B cell (primary cell): ENCODE results near the gene AREG. TPM values are rescaled to one million over a fixed set of nuclear protein-coding genes. Genes with fewer than 3 reads are reported as not detected.

Experiments used
- ATAC-seq: fragments of 200-7000 bp; cut with Tn5 transposase; one replicate; pipeline ENCODE4 v1.10.0; 2021; ENCODE audit warnings: low read depth, mild to moderate bottlenecking, moderate number of reproducible peaks, moderate library complexity
- CTCF ChIA-PET: fragments of 350-600 bp; sonication (Branson Sonifier 250); formaldehyde crosslinking; loops from one replicate; lab custom pipeline; 2021; ENCODE audit warnings: antibody characterized with exemption, inconsistent platforms; lab: Charles Lee
- POLR2A ChIA-PET: fragments of 350-600 bp; sonication (Branson Sonifier 250); formaldehyde crosslinking; loops from one replicate; lab custom pipeline; 2021; ENCODE audit warnings: antibody characterized with exemption; lab: Charles Lee
- DNase-seq: peaks from one replicate; pipeline ENCODE4 v3.0.0; 2013
- H2AFZ ChIP-seq: 2 replicates; pipeline ENCODE4 v1.6.1; 2012; ENCODE audit warnings: mild to moderate bottlenecking, low read depth, low read length; ENCODE audit not compliant: insufficient read depth, poor library complexity, severe bottlenecking
- H3K27ac ChIP-seq, 2 donors: 1 replicate in 1 of 2; 2 replicates in 1 of 2; pipeline ENCODE4 v1.5.1; 2012 to 2013; ENCODE audit warnings: low read length in 2 of 2, mild to moderate bottlenecking in 2 of 2, moderate library complexity in 1 of 2
- H3K27me3 ChIP-seq, 4 experiments: fragments of 200-600 bp in 1 of 4; sonication (generic) in 1 of 4; replicated peaks in 1 of 4; 1 replicate in 2 of 4; 2 replicates in 2 of 4; pipeline versions ENCODE4 v1.6.1 to v1.7.0; 2013 to 2016; ENCODE audit warnings: low read length in 3 of 4, mild to moderate bottlenecking in 2 of 4, mixed read lengths in 1 of 4, moderate library complexity in 1 of 4; ENCODE audit not compliant: insufficient read depth in 4 of 4, control insufficient read depth in 3 of 4; ENCODE audit errors: control extremely low read depth in 1 of 4
- H3K36me3 ChIP-seq, 2 experiments: replicated peaks in 1 of 2; 1 replicate in 1 of 2; 2 replicates in 1 of 2; pipeline versions ENCODE4 v1.6.1 to v1.7.1; 2013; ENCODE audit warnings: low read length in 1 of 2; ENCODE audit not compliant: insufficient read depth in 2 of 2, control insufficient read depth in 1 of 2; ENCODE audit errors: control extremely low read depth in 1 of 2, extremely low read depth in 1 of 2
- H3K4me1 ChIP-seq, 2 donors: fragments of 200-600 bp in 1 of 2; sonication (generic) in 1 of 2; 1 replicate in 1 of 2; 2 replicates in 1 of 2; pipeline versions ENCODE4 v1.5.1 to v1.6.1; 2013 to 2017; ENCODE audit warnings: low read length in 2 of 2; ENCODE audit not compliant: control insufficient read depth in 2 of 2, insufficient read depth in 2 of 2
- H3K4me2 ChIP-seq: replicated peaks from 2 replicates; pipeline ENCODE3; 2012; ENCODE audit warnings: mild to moderate bottlenecking, low read depth, low read length; ENCODE audit not compliant: poor library complexity, severe bottlenecking
- H3K4me3 ChIP-seq, 5 experiments: fragments of 200-600 bp in 1 of 5; sonication (generic) in 1 of 5; 1 replicate in 3 of 5; 2 replicates in 2 of 5; pipeline versions ENCODE4 v1.5.1 to v1.7.0; 2011 to 2016; ENCODE audit warnings: low read length in 4 of 5, mild to moderate bottlenecking in 4 of 5, low read depth in 2 of 5, control low read depth in 1 of 5, moderate library complexity in 1 of 5; ENCODE audit not compliant: insufficient read depth in 1 of 5; ENCODE audit errors: control extremely low read depth in 1 of 5, extremely low read depth in 1 of 5
- H3K79me2 ChIP-seq: fragments of 200-600 bp; sonication (generic); one replicate; pipeline ENCODE4 v1.6.0; 2016; ENCODE audit warnings: low read length; ENCODE audit not compliant: control insufficient read depth, insufficient read depth
- H3K9ac ChIP-seq: fragments of 200-600 bp; sonication (generic); 2 replicates; pipeline ENCODE4 v1.6.1; 2017; ENCODE audit warnings: mild to moderate bottlenecking, low read length, moderate library complexity
- H3K9me3 ChIP-seq, 3 donors: one replicate each; pipeline versions ENCODE4 v1.6.1 to v1.7.1; 2013; ENCODE audit warnings: low read length in 2 of 3; ENCODE audit not compliant: control insufficient read depth in 2 of 3, insufficient read depth in 1 of 3; ENCODE audit errors: control extremely low read depth in 1 of 3
- H4K20me1 ChIP-seq: 2 replicates; pipeline ENCODE4 v1.6.0; 2012; ENCODE audit warnings: mild to moderate bottlenecking, low read length; ENCODE audit not compliant: insufficient read depth, control insufficient read depth, poor library complexity, severe bottlenecking
- H3K27ac Mint-ChIP-seq: one replicate; pipeline ENCODE4 v1.8.0; 2021; ENCODE audit warnings: mixed read lengths
- H3K27me3 Mint-ChIP-seq: one replicate; pipeline ENCODE4 v1.8.0; 2021; ENCODE audit warnings: mixed read lengths
- H3K4me1 Mint-ChIP-seq: one replicate; pipeline ENCODE4 v1.8.0; 2021; ENCODE audit warnings: mixed read lengths
- H3K4me3 Mint-ChIP-seq: one replicate; pipeline ENCODE4 v1.8.0; 2021; ENCODE audit warnings: mixed read lengths
- H3K9me3 Mint-ChIP-seq: one replicate; pipeline ENCODE4 v1.8.0; 2022; ENCODE audit warnings: mixed read lengths; ENCODE audit not compliant: insufficient read depth
- CTCF ChIP-seq: fragments of 200-600 bp; IDR thresholded peaks from one replicate; pipeline ENCODE4 v1.8.0; 2022; ENCODE audit warnings: antibody characterized with exemption, mild to moderate bottlenecking
- EZH2 ChIP-seq: IDR thresholded peaks from 2 replicates; pipeline ENCODE4 v1.6.1; 2012; ENCODE audit warnings: borderline replicate concordance, low read depth, mild to moderate bottlenecking, moderate library complexity, low read length; ENCODE audit not compliant: insufficient read depth, poor library complexity, severe bottlenecking
- WGBS: methylation state at CpG from one replicate; pipeline ENCODE4 v1.1.5; 2013; ENCODE audit warnings: missing lambda C conversion rate; ENCODE audit not compliant: insufficient coverage; 5-methylcytosine and 5-hydroxymethylcytosine counted together
- intact Hi-C: fragments of 100-400 bp; cut with micrococcal nuclease; formaldehyde crosslinking; loops from one replicate; pipeline ENCODE4 v1.10.0; 2022
- polyA plus RNA-seq: library from polyadenylated mRNA; depleted of rRNA; stranded (reverse); fragments of >200 nt; gene quantifications from 2 replicates; pipeline ENCODE4 v1.2.3, GENCODE V29; 2012
- total RNA-seq, 2 donors: library from RNA; stranded (reverse); fragments of 120-200 nt in 1 of 2; gene quantifications; 1 replicate in 1 of 2; 2 replicates in 1 of 2; pipeline versions ENCODE4 v1.2.3 to v1.2.4, GENCODE V29; 2013 to 2022

AREG gene
- total and polyA plus RNA-seq, 2 donors (not counting 1 experiment from before 2014, with no cell fraction given) = 4.6 to 47.1 TPM

- TF ChIP-seq EZH2 (no peak), CTCF (no peak)
- ChIA-PET POLR2A (no interaction called here), CTCF (no interaction called here)
- H3K4me1 Mint-ChIP-seq = peaks cover 7% of the 10 kb centered on the region
- no peaks in the 10 kb centered on the region for H3K79me2 ChIP-seq
- H3K4me1 ChIP-seq = peaks cover 3 to 4% of the 10 kb centered on the region in 2 donors
- H3K27ac ChIP-seq = no peak overlapping the region
- H3K9me3 ChIP-seq = no peaks in the 10 kb centered on the region
- no peak for DNase-seq
- no peak overlapping the region for H3K4me2 ChIP-seq
- H3K4me3 Mint-ChIP-seq = no peak overlapping the region
- no peaks in the 10 kb centered on the region for H3K36me3 ChIP-seq
- H3K4me3 ChIP-seq = no peak overlapping the region
- no peaks in the 10 kb centered on the region for H3K9me3 Mint-ChIP-seq
- no peaks in the 10 kb centered on the region for H4K20me1 ChIP-seq
- 100% methylated on average over 1 of the region's 6 CpGs for WGBS
- no peak for ATAC-seq
- intact Hi-C loops = no loop called here
- H3K27ac Mint-ChIP-seq = no peak overlapping the region
- H3K9ac ChIP-seq = no peak overlapping the region
- H2AFZ ChIP-seq = no peak overlapping the region
- peaks cover 7% of the 10 kb centered on the region for H3K27me3 Mint-ChIP-seq
- H3K27me3 ChIP-seq = no peaks in the 10 kb centered on the region
These were observed 4.8 kb downstream of the AREG start for GRCh38 chr4:74449571-74450297.

GRCh38 chr4:74450298-74450683, 5.4 kb downstream of the AREG start:
- no peaks in the 10 kb centered on the region for H3K27me3 ChIP-seq
- Mint-ChIP-seq H3K4me3 (no peak overlapping the region), H3K9me3 (no peaks in the 10 kb centered on the region), H3K27ac (no peak overlapping the region), H3K27me3 (peaks cover 7% of the 10 kb centered on the region), H3K4me1 (peaks cover 4% of the 10 kb centered on the region)
- no peak overlapping the region for H3K9ac ChIP-seq
- no peaks in the 10 kb centered on the region for H3K9me3 ChIP-seq
- H3K4me2 ChIP-seq = no peak overlapping the region
- ATAC-seq (no peak), DNase-seq (no peak)
- H2AFZ ChIP-seq = no peak overlapping the region
- H3K4me1 ChIP-seq = peaks cover 3 to 4% of the 10 kb centered on the region in 2 donors
- CTCF ChIA-PET = no interaction called here
- POLR2A ChIA-PET = no interaction called here
- H3K27ac ChIP-seq = no peak overlapping the region
- 96% methylated on average over 4 of the region's 4 CpGs for WGBS
- no peaks in the 10 kb centered on the region for H4K20me1 ChIP-seq
- no peaks in the 10 kb centered on the region for H3K79me2 ChIP-seq
- no peaks in the 10 kb centered on the region for H3K36me3 ChIP-seq
- no peak overlapping the region for H3K4me3 ChIP-seq
- no peak for TF ChIP-seq EZH2
- no peak for TF ChIP-seq CTCF
- intact Hi-C loops = no loop called here
